HCT116 (cell line): ENCODE results near the gene PHOSPHO1. TPM values are rescaled to one million over a fixed set of nuclear protein-coding genes. Genes with fewer than 3 reads are reported as not detected.

Experiments used
- ATAC-seq: fragments of 200-7000 bp; cut with Tn5 transposase; 2 replicates; pipeline ENCODE4 v1.9.1; 2020; ENCODE audit warnings: mild to moderate bottlenecking, moderate library complexity
- BruUV-seq: library from RNA; stranded (reverse); fragments of 400-500 nt; replicated peaks from 2 replicates; lab custom pipeline; 2021; lab: Mats Ljungman, UMichigan
- CTCF ChIA-PET: fragments of 300-600 bp; sonication (Branson Sonifier 250); formaldehyde crosslinking; loops from one replicate; lab custom pipeline; 2021; ENCODE audit warnings: antibody characterized with exemption; lab: Charles Lee
- POLR2A ChIA-PET: fragments of 300-600, 350-600 bp; sonication (Branson Sonifier 250); formaldehyde crosslinking; loops from one replicate; lab custom pipeline; 2021; ENCODE audit warnings: antibody characterized with exemption; lab: Charles Lee
- RAD21 ChIA-PET, 2 experiments: fragments of 300-600 bp; sonication (Branson Sonifier 250); formaldehyde crosslinking; loops; one replicate each; lab custom pipeline; 2023; ENCODE audit warnings: low total read pairs in 2 of 2; ENCODE audit not compliant: uncharacterized antibody in 2 of 2, unreplicated experiment in 2 of 2, low non-redundant PET in 1 of 2; lab: Charles Lee
- DNase-seq: peaks from one replicate; pipeline ENCODE4 v3.0.0-alpha.2; 2010; ENCODE audit warnings: low read depth, low spot score
- H2AFZ ChIP-seq: fragments of 200-600 bp; shearing (Covaris generic), sonication (generic); 2 replicates; pipeline ENCODE4 v1.6.1; 2017; ENCODE audit warnings: low read depth, mixed run types, mixed read lengths, antibody characterized with exemption, low read length; ENCODE audit not compliant: poor library complexity, severe bottlenecking
- H3K27ac ChIP-seq: 2 replicates; pipeline ENCODE4 v1.5.1; 2012; ENCODE audit warnings: low read depth, low read length
- H3K27me3 ChIP-seq: fragments of 200-600 bp; sonication (generic); 2 replicates; pipeline ENCODE4 v1.6.1; 2016; ENCODE audit warnings: mixed run types, low read length, mixed read lengths; ENCODE audit not compliant: insufficient read depth
- H3K36me3 ChIP-seq, 2 experiments: fragments of 200-500 bp in 1 of 2; fragments of 200-600 bp in 1 of 2; sonication (Bioruptor generic) in 1 of 2; sonication (generic) in 1 of 2; 2 replicates each; pipeline versions ENCODE4 v1.5.1 to v1.6.1; 2014 to 2016; ENCODE audit warnings: low read length in 2 of 2, inconsistent platforms in 1 of 2, mixed read lengths in 1 of 2, mixed run types in 1 of 2; ENCODE audit not compliant: insufficient read depth in 2 of 2, control insufficient read depth in 1 of 2
- H3K4me1 ChIP-seq, 2 experiments: fragments of 200-600 bp in 1 of 2; sonication (generic) in 1 of 2; 2 replicates each; pipeline versions ENCODE4 v1.5.1 to v1.6.1; 2012 to 2017; ENCODE audit warnings: low read length in 2 of 2, inconsistent platforms in 1 of 2, mild to moderate bottlenecking in 1 of 2, mixed read lengths in 1 of 2, mixed run types in 1 of 2, moderate library complexity in 1 of 2; ENCODE audit not compliant: insufficient read depth in 2 of 2, control insufficient read depth in 1 of 2
- H3K4me2 ChIP-seq: fragments of 200-600 bp; sonication (generic); 2 replicates; pipeline ENCODE4 v1.6.1; 2017; ENCODE audit warnings: mixed run types, low read length, mixed read lengths
- H3K4me3 ChIP-seq, 2 experiments: fragments of 200-600 bp in 1 of 2; sonication (generic) in 1 of 2; replicated peaks in 1 of 2; 2 replicates each; pipeline ENCODE4 v1.5.1; 2011 to 2016; ENCODE audit warnings: low read length in 2 of 2, control low read depth in 1 of 2, low read depth in 1 of 2, mild to moderate bottlenecking in 1 of 2, mixed read lengths in 1 of 2, mixed run types in 1 of 2
- H3K79me2 ChIP-seq: fragments of 200-600 bp; sonication (generic); 2 replicates; pipeline ENCODE4 v1.6.1; 2017; ENCODE audit warnings: mild to moderate bottlenecking, mixed run types, low read length, moderate library complexity, mixed read lengths; ENCODE audit not compliant: insufficient read depth
- H3K9ac ChIP-seq: fragments of 200-600 bp; sonication (generic); 2 replicates; pipeline ENCODE4 v1.6.1; 2016; ENCODE audit warnings: low read length, mixed read lengths
- H3K9me2 ChIP-seq: fragments of 200-600 bp; sonication (generic), shearing (Covaris generic); 2 replicates; pipeline ENCODE4 v1.6.1; 2017; ENCODE audit warnings: mixed run types, mild to moderate bottlenecking, moderate library complexity; ENCODE audit not compliant: insufficient read depth
- H3K9me3 ChIP-seq, 2 experiments: fragments of 200-500 bp in 1 of 2; fragments of 200-600 bp in 1 of 2; sonication (Bioruptor generic) in 1 of 2; sonication (generic) in 1 of 2; 2 replicates each; pipeline ENCODE4 v1.6.1; 2014 to 2017; ENCODE audit warnings: low read length in 2 of 2, mixed read lengths in 2 of 2, inconsistent platforms in 1 of 2, low read depth in 1 of 2, mild to moderate bottlenecking in 1 of 2, mixed run types in 1 of 2, moderate library complexity in 1 of 2; ENCODE audit not compliant: control insufficient read depth in 1 of 2, insufficient read depth in 1 of 2
- H4K20me1 ChIP-seq: fragments of 200-600 bp; sonication (generic), shearing (Covaris generic); 2 replicates; pipeline ENCODE4 v1.6.1; 2017; ENCODE audit warnings: mixed run types, mild to moderate bottlenecking, moderate library complexity; ENCODE audit not compliant: insufficient read depth
- CBX3 ChIP-seq: IDR thresholded peaks from 2 replicates; pipeline ENCODE4 v1.6.1; 2012; ENCODE audit warnings: low read depth
- CTCF ChIP-seq, 3 experiments: fragments of 200-600 bp in 1 of 3; sonication (generic) in 1 of 3; IDR thresholded peaks in 2 of 3; conservative IDR thresholded peaks in 1 of 3; 2 replicates each; pipeline ENCODE4 v1.5.1; 2012 to 2017; ENCODE audit warnings: low read depth in 2 of 3, low read length in 2 of 3, antibody characterized with exemption in 1 of 3, borderline replicate concordance in 1 of 3, control low read depth in 1 of 3, mild to moderate bottlenecking in 1 of 3, mixed read lengths in 1 of 3, mixed run types in 1 of 3, moderate library complexity in 1 of 3; ENCODE audit not compliant: insufficient read depth in 1 of 3
- EGR1 ChIP-seq: IDR thresholded peaks from 2 replicates; pipeline ENCODE4 v1.6.1; 2012; ENCODE audit warnings: low read depth
- EZH2 ChIP-seq: fragments of 200-600 bp; sonication (generic); IDR thresholded peaks from 2 replicates; pipeline ENCODE4 v1.6.1; 2017; ENCODE audit warnings: antibody characterized with exemption, mixed run types
- POLR2A ChIP-seq: IDR thresholded peaks from 2 replicates; pipeline ENCODE4 v1.7.0; 2011; ENCODE audit warnings: borderline replicate concordance; ENCODE audit not compliant: insufficient read depth, insufficient read length; ENCODE audit errors: extremely low read depth
- RAD21 ChIP-seq: IDR thresholded peaks from 2 replicates; pipeline ENCODE4 v1.6.1; 2012; ENCODE audit warnings: low read depth, mild to moderate bottlenecking
- SP1 ChIP-seq: IDR thresholded peaks from 2 replicates; pipeline ENCODE4 v1.6.1; 2012; ENCODE audit warnings: low read depth
- TCF7L2 ChIP-seq: IDR thresholded peaks from 2 replicates; pipeline ENCODE4 v1.7.0; 2011; ENCODE audit warnings: borderline replicate concordance, inconsistent platforms; ENCODE audit not compliant: insufficient read depth, insufficient read length; ENCODE audit errors: extremely low read depth
- ZNF274 ChIP-seq: fragments of 200-500 bp; sonication (Bioruptor generic); IDR thresholded peaks from 2 replicates; pipeline ENCODE4 v1.6.1; 2014; ENCODE audit warnings: mild to moderate bottlenecking, low read depth, low read length, inconsistent platforms
- intact Hi-C: fragments of 100-400 bp; cut with micrococcal nuclease; formaldehyde crosslinking; loops from 2 replicates; pipeline ENCODE4 v1.10.0; 2022
- total RNA-seq: library from RNA; stranded (reverse); gene quantifications from one replicate; pipeline ENCODE4 v1.2.1, GENCODE V29; 2021; ENCODE audit not compliant: unreplicated experiment
- TF ChIP-seq, protein P1 (sequence below): IDR thresholded peaks from 2 replicates; pipeline ENCODE4 v1.6.1; 2012; ENCODE audit warnings: low read depth

Gene PHOSPHO1
- total RNA-seq, 1 experiment from 2014 or later: 3.0 TPM

GRCh38 chr17:49235896-49236295, 5.3 kb upstream of the PHOSPHO1 start:
- Histone ChIP-seq H3K4me3 (no peak overlapping the region), H2AFZ (no peak overlapping the region), H3K4me2 (no peak overlapping the region), H3K4me1 (peaks cover 0 to 8% of the 10 kb centered on the region in 2 experiments; a peak in 2 of 4 replicates), H3K9ac (no peak overlapping the region), H3K36me3 (no peaks in the 10 kb centered on the region), H4K20me1 (no peaks in the 10 kb centered on the region), H3K79me2 (no peaks in the 10 kb centered on the region), H3K27me3 (no peaks in the 10 kb centered on the region), H3K27ac (no peak overlapping the region), H3K9me3 (no peaks in the 10 kb centered on the region), H3K9me2 (no peaks in the 10 kb centered on the region)
- CTCF ChIA-PET: interaction anchor here (1.5 kb wide), 1 partner anchor 8 kb away, joined by 6 read pairs; no protein-coding TSS in a partner anchor
- no peak for DNase-seq
- intact Hi-C loops: no loop called here
- RAD21 ChIA-PET: no interaction called here
- TF ChIP-seq, protein P1, sequence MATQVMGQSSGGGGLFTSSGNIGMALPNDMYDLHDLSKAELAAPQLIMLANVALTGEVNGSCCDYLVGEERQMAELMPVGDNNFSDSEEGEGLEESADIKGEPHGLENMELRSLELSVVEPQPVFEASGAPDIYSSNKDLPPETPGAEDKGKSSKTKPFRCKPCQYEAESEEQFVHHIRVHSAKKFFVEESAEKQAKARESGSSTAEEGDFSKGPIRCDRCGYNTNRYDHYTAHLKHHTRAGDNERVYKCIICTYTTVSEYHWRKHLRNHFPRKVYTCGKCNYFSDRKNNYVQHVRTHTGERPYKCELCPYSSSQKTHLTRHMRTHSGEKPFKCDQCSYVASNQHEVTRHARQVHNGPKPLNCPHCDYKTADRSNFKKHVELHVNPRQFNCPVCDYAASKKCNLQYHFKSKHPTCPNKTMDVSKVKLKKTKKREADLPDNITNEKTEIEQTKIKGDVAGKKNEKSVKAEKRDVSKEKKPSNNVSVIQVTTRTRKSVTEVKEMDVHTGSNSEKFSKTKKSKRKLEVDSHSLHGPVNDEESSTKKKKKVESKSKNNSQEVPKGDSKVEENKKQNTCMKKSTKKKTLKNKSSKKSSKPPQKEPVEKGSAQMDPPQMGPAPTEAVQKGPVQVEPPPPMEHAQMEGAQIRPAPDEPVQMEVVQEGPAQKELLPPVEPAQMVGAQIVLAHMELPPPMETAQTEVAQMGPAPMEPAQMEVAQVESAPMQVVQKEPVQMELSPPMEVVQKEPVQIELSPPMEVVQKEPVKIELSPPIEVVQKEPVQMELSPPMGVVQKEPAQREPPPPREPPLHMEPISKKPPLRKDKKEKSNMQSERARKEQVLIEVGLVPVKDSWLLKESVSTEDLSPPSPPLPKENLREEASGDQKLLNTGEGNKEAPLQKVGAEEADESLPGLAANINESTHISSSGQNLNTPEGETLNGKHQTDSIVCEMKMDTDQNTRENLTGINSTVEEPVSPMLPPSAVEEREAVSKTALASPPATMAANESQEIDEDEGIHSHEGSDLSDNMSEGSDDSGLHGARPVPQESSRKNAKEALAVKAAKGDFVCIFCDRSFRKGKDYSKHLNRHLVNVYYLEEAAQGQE: no peak
- no peak for TF ChIP-seq CTCF (IDR thresholded peaks at IDR 0.05 in 2 of 3, conservative IDR thresholded peaks at IDR 0.05 in 1 of 3; ENCODE audit: borderline replicate concordance in 1 of 3, insufficient read depth in 1 of 3, low read depth in 2 of 3, low read length in 2 of 3)
- no peak for TF ChIP-seq RAD21
- TF ChIP-seq SP1: no peak
- no peak for TF ChIP-seq CBX3
- no peak for TF ChIP-seq ZNF274
- TF ChIP-seq EZH2: no peak
- no peak for TF ChIP-seq EGR1
- TF ChIP-seq TCF7L2: no peak
- no peak for TF ChIP-seq POLR2A
- POLR2A ChIA-PET: interaction anchor here (0.6 kb wide), 1 partner anchor 20 kb away, joined by 3 read pairs; no protein-coding TSS in a partner anchor
- ATAC-seq: no peak
- BruUV-seq: no TSS peak
